ENCODE data around the gene DHCR24.

The DHCR24 gene

DNA sequence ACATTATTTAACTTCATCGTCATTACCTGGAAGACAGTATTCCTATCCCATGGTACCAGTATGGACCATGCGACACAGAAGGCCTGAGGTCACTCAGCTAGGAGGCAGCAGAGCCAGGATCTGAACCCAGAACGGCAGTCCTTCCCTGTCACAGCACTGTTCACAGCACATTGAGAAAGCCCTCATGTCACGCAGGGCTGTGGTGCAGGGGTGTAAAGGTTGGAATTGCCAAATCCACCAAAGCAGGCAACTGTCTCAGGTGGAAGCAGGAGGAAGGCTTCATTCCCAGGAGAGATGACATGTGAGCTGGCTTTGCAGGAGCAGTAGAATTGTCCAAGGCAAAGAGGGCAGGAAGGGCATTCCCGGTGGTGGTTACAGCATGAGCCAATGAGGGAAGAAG is 75.9 kb downstream of the DHCR24 start:
- Histone ChIP-seq H3K9me3 (ENCODE audit: control insufficient read depth, insufficient read depth, low read depth, low read length) (no peaks in the 10 kb centered on the region), H3K36me3 (ENCODE audit: control insufficient read depth in 2 of 2, insufficient read depth in 1 of 2, low read length in 2 of 2) (no peaks in the 10 kb centered on the region), H3K4me1 (ENCODE audit: control insufficient read depth, insufficient read depth, low read length) (no peaks in the 10 kb centered on the region), H3K27ac (ENCODE audit: extremely low read depth, low read depth, low read length) (no peak overlapping the region), H3K4me3 (ENCODE audit: low read depth, low read length) (no peak overlapping the region)
- CTCF ChIA-PET, result interaction anchor here (0.7 to 2.4 kb wide), 5 partner anchors 19 to 1747 kb away, joined by 3 to 10 read pairs (median 3); no protein-coding TSS in a partner anchor
- TF ChIP-seq ZNF501 (tag by site-specific recombination; IDR thresholded peaks at IDR 0.05) (no peak), KLF8 (tag by site-specific recombination; IDR thresholded peaks at IDR 0.05) (no peak), ZNF202 (tag by site-specific recombination; IDR thresholded peaks at IDR 0.05; ENCODE audit: borderline replicate concordance) (no peak), ZNF510 (tag by site-specific recombination; IDR thresholded peaks at IDR 0.05; ENCODE audit: insufficient replicate concordance) (no peak), ZNF792 (tag by site-specific recombination; IDR thresholded peaks at IDR 0.05) (no peak), BCL11A (tag by site-specific recombination; IDR thresholded peaks at IDR 0.05; ENCODE audit: low read depth) (no peak), EGR2 (tag by site-specific recombination; IDR thresholded peaks at IDR 0.05; ENCODE audit: low read depth) (no peak), BCL11B (tag by site-specific recombination; IDR thresholded peaks at IDR 0.05; ENCODE audit: low read depth) (no peak), ZBTB17 (tag by site-specific recombination; IDR thresholded peaks at IDR 0.05) (no peak), KLF7 (tag by site-specific recombination; IDR thresholded peaks at IDR 0.05; ENCODE audit: borderline replicate concordance) (no peak)
- TF ChIP-seq, protein P1, sequence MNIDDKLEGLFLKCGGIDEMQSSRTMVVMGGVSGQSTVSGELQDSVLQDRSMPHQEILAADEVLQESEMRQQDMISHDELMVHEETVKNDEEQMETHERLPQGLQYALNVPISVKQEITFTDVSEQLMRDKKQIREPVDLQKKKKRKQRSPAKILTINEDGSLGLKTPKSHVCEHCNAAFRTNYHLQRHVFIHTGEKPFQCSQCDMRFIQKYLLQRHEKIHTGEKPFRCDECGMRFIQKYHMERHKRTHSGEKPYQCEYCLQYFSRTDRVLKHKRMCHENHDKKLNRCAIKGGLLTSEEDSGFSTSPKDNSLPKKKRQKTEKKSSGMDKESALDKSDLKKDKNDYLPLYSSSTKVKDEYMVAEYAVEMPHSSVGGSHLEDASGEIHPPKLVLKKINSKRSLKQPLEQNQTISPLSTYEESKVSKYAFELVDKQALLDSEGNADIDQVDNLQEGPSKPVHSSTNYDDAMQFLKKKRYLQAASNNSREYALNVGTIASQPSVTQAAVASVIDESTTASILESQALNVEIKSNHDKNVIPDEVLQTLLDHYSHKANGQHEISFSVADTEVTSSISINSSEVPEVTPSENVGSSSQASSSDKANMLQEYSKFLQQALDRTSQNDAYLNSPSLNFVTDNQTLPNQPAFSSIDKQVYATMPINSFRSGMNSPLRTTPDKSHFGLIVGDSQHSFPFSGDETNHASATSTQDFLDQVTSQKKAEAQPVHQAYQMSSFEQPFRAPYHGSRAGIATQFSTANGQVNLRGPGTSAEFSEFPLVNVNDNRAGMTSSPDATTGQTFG (tag by site-specific recombination; IDR thresholded peaks at IDR 0.05; ENCODE audit: borderline replicate concordance), result no peak
- TF ChIP-seq, protein P2, sequence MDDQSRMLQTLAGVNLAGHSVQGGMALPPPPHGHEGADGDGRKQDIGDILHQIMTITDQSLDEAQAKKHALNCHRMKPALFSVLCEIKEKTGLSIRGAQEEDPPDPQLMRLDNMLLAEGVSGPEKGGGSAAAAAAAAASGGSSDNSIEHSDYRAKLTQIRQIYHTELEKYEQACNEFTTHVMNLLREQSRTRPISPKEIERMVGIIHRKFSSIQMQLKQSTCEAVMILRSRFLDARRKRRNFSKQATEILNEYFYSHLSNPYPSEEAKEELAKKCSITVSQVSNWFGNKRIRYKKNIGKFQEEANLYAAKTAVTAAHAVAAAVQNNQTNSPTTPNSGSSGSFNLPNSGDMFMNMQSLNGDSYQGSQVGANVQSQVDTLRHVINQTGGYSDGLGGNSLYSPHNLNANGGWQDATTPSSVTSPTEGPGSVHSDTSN (CRISPR knock-in tag; IDR thresholded peaks at IDR 0.05), result no peak
- POLR2A ChIA-PET, result no interaction called here

DNA sequence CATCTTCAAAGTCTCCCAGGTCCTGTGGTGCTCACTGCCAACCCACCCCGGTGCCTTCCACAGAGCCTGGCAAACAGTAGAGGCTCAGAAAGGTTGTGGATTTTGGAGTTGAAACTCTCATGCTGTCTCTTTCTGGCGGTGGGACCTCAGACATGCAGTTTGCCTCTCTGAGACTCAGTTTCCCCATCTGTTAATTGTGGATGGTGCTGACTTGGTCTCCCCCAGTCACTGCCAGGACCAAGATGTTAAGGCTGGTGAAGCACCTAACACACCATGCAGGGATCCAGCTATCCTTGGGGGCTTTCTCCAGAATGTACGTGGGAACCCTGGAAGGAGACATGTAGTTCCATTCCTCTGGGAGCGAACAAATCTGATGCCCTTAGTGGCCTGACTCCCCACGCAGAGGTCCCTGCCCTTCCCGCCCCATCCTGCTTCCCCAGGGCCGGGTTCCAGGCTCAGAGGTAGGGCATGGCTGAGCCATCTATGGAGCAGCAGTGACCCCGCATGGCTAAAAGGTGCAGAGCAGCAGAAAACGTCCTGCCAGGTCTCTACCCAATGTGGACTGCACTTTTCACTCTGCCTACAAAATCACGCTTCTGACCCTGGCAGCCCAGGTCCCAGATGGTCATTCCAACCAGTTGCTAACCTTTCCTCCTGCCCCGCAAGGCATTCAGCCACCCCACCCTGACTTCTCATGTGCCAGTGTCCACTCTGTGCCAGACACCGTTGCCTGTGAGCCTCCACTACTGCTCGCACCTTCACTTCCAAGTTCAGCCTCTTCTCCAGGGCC is 76.6 kb downstream of the DHCR24 start:
- Histone ChIP-seq H3K36me3 (ENCODE audit: control insufficient read depth in 2 of 2, insufficient read depth in 1 of 2, low read length in 2 of 2) (no peaks in the 10 kb centered on the region), H3K9me3 (ENCODE audit: control insufficient read depth, insufficient read depth, low read depth, low read length) (no peaks in the 10 kb centered on the region), H3K27ac (ENCODE audit: extremely low read depth, low read depth, low read length) (no peak overlapping the region), H3K4me1 (ENCODE audit: control insufficient read depth, insufficient read depth, low read length) (no peaks in the 10 kb centered on the region), H3K4me3 (ENCODE audit: low read depth, low read length) (no peak overlapping the region)
- ChIA-PET POLR2A (no interaction called here), CTCF (interaction anchor here (0.6 to 2.4 kb wide), 18 partner anchors 9 to 1746 kb away, joined by 3 to 12 read pairs (median 3); no protein-coding TSS in a partner anchor)
- TF ChIP-seq ZNF239 (tag by site-specific recombination; IDR thresholded peaks at IDR 0.05) (no peak), ZNF600 (tag by site-specific recombination; IDR thresholded peaks at IDR 0.05) (0 out of 2 replicates have a peak, but pooled peaks have one; percentile 20), SP2 (tag by site-specific recombination; IDR thresholded peaks at IDR 0.05) (no peak), ZNF133 (tag by site-specific recombination; IDR thresholded peaks at IDR 0.05) (no peak), ZNF426 (tag by site-specific recombination; IDR thresholded peaks at IDR 0.05) (no peak), ZNF654 (tag by site-specific recombination; IDR thresholded peaks at IDR 0.05; ENCODE audit: low read depth) (peak; percentile 95), ZNF785 (tag by site-specific recombination; IDR thresholded peaks at IDR 0.05) (no peak), HOXC10 (CRISPR knock-in tag; IDR thresholded peaks at IDR 0.05) (no peak), ZNF350 (tag by site-specific recombination; IDR thresholded peaks at IDR 0.05) (no peak), ZNF747 (tag by site-specific recombination; IDR thresholded peaks at IDR 0.05) (no peak), ZSCAN30 (tag by site-specific recombination; IDR thresholded peaks at IDR 0.05) (peak; percentile 78), IKZF3 (tag by site-specific recombination; IDR thresholded peaks at IDR 0.05) (peak; percentile 65; the same call in 1 of the 2 replicates), ZNF776 (tag by site-specific recombination; IDR thresholded peaks at IDR 0.05; ENCODE audit: borderline replicate concordance) (no peak), EGR2 (tag by site-specific recombination; IDR thresholded peaks at IDR 0.05; ENCODE audit: low read depth) (no peak), ZNF155 (tag by site-specific recombination; IDR thresholded peaks at IDR 0.05) (no peak), GLIS1 (tag by site-specific recombination; IDR thresholded peaks at IDR 0.05) (peak; percentile 18; the same call in 1 of the 2 replicates), ZNF660 (tag by site-specific recombination; IDR thresholded peaks at IDR 0.05) (no peak), ZNF624 (tag by site-specific recombination; IDR thresholded peaks at IDR 0.05) (no peak), ZNF768 (tag by site-specific recombination; IDR thresholded peaks at IDR 0.05) (no peak), ZNF658 (tag by site-specific recombination; IDR thresholded peaks at IDR 0.05) (no peak)
- TF ChIP-seq, protein P3, sequence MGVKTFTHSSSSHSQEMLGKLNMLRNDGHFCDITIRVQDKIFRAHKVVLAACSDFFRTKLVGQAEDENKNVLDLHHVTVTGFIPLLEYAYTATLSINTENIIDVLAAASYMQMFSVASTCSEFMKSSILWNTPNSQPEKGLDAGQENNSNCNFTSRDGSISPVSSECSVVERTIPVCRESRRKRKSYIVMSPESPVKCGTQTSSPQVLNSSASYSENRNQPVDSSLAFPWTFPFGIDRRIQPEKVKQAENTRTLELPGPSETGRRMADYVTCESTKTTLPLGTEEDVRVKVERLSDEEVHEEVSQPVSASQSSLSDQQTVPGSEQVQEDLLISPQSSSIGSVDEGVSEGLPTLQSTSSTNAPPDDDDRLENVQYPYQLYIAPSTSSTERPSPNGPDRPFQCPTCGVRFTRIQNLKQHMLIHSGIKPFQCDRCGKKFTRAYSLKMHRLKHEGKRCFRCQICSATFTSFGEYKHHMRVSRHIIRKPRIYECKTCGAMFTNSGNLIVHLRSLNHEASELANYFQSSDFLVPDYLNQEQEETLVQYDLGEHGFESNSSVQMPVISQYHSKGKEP (tag by site-specific recombination; IDR thresholded peaks at IDR 0.05), result no peak

All from HEK293 (cell line).